ENCODE data around the gene IRF6.

The IRF6 gene

GRCh38 chr1:209831615-209832014 is 25.7 kb upstream of the IRF6 start:
- H3K9me3 Mint-ChIP-seq: no peaks in the 10 kb centered on the region
- H3K27me3 Mint-ChIP-seq: peaks cover 1% of the 10 kb centered on the region
- DNase-seq (no peak), ATAC-seq (no peak)
- H3K4me1 Mint-ChIP-seq: peaks cover 81% of the 10 kb centered on the region
- no peak overlapping the region for H3K27ac Mint-ChIP-seq
- no peak overlapping the region for H3K4me3 Mint-ChIP-seq
- H3K36me3 Mint-ChIP-seq (ENCODE audit: low read depth): peaks cover 70% of the 10 kb centered on the region

GRCh38 chr1:209830722-209831121 is 24.8 kb upstream of the IRF6 start:
- no peak for DNase-seq
- Mint-ChIP-seq H3K9me3 (no peaks in the 10 kb centered on the region), H3K27ac (peak overlapping the region; percentile 59), H3K4me3 (no peak overlapping the region), H3K27me3 (peaks cover 1% of the 10 kb centered on the region), H3K36me3 (ENCODE audit: low read depth) (peaks cover 61% of the 10 kb centered on the region), H3K4me1 (peaks cover 72% of the 10 kb centered on the region)
- ATAC-seq: no peak

- Mint-ChIP-seq H3K4me3 (peak overlapping the region; percentile 94), H3K36me3 (ENCODE audit: low read depth) (peaks cover 51% of the 10 kb centered on the region), H3K27me3 (peaks cover 1% of the 10 kb centered on the region), H3K4me1 (peaks cover 62% of the 10 kb centered on the region), H3K9me3 (no peaks in the 10 kb centered on the region), H3K27ac (peak overlapping the region; percentile 52)
- no peak for ATAC-seq
- DNase-seq: no peak
These were observed 23.8 kb upstream of the IRF6 start for GRCh38 chr1:209829716-209830115.

- Mint-ChIP-seq H3K4me1 (peaks cover 56% of the 10 kb centered on the region), H3K36me3 (ENCODE audit: low read depth) (peaks cover 32% of the 10 kb centered on the region), H3K27me3 (peaks cover 5% of the 10 kb centered on the region), H3K4me3 (peak within 1 kb of the TSS; percentile 94), H3K27ac (peak within 1 kb of the TSS; percentile 97), H3K9me3 (no peaks in the 10 kb centered on the region)
- ATAC-seq: peak; percentile 87
- DNase-seq: peak; percentile 91
These were observed 21.7 kb upstream of the IRF6 start, which contains the start of gene UTP25 for GRCh38 chr1:209827384-209828262. TSS of gene UTP25 (plus strand) at chr1:209827972. CDS start at chr1:209828064, 92 bp downstream.

GRCh38 chr1:209825591-209826434 is 19.9 kb upstream of the IRF6 start:
- Mint-ChIP-seq H3K9me3 (no peaks in the 10 kb centered on the region), H3K27me3 (peaks cover 13% of the 10 kb centered on the region), H3K36me3 (ENCODE audit: low read depth) (peaks cover 17% of the 10 kb centered on the region), H3K27ac (no peak overlapping the region), H3K4me3 (no peak overlapping the region), H3K4me1 (peaks cover 48% of the 10 kb centered on the region)
- no peak for DNase-seq
- no peak for ATAC-seq

GRCh38 chr1:209823143-209824041 is 17.4 kb upstream of the IRF6 start:
- peak; percentile 42 for ATAC-seq
- peaks cover 27% of the 10 kb centered on the region for H3K27me3 Mint-ChIP-seq
- H3K9me3 Mint-ChIP-seq: no peaks in the 10 kb centered on the region
- peaks cover 3% of the 10 kb centered on the region for H3K36me3 Mint-ChIP-seq (ENCODE audit: low read depth)
- no peak for DNase-seq
- H3K27ac Mint-ChIP-seq: no peak overlapping the region
- H3K4me1 Mint-ChIP-seq: peaks cover 27% of the 10 kb centered on the region
- no peak overlapping the region for H3K4me3 Mint-ChIP-seq

- Mint-ChIP-seq H3K27me3 (peaks cover 27% of the 10 kb centered on the region), H3K4me1 (peaks cover 21% of the 10 kb centered on the region), H3K27ac (no peak overlapping the region), H3K36me3 (ENCODE audit: low read depth) (peaks cover 1% of the 10 kb centered on the region), H3K9me3 (no peaks in the 10 kb centered on the region), H3K4me3 (no peak overlapping the region)
- DNase-seq (no peak), ATAC-seq (no peak)
These were observed 16.8 kb upstream of the IRF6 start for GRCh38 chr1:209822706-209823105.

- Mint-ChIP-seq H3K4me1 (peaks cover 25% of the 10 kb centered on the region), H3K9me3 (no peaks in the 10 kb centered on the region), H3K4me3 (no peak overlapping the region), H3K27ac (no peak overlapping the region), H3K27me3 (peaks cover 25% of the 10 kb centered on the region), H3K36me3 (ENCODE audit: low read depth) (no peaks in the 10 kb centered on the region)
- ATAC-seq (no peak), DNase-seq (no peak)
These were observed 15.0 kb upstream of the IRF6 start for GRCh38 chr1:209820986-209821385.

- Mint-ChIP-seq H3K36me3 (ENCODE audit: low read depth) (no peaks in the 10 kb centered on the region), H3K27ac (no peak overlapping the region), H3K4me1 (peaks cover 34% of the 10 kb centered on the region), H3K9me3 (no peaks in the 10 kb centered on the region), H3K4me3 (no peak overlapping the region), H3K27me3 (peaks cover 25% of the 10 kb centered on the region)
- DNase-seq (no peak), ATAC-seq (no peak)
These were observed 13.1 kb upstream of the IRF6 start for GRCh38 chr1:209819058-209819457.

GRCh38 chr1:209817691-209818090 is 11.7 kb upstream of the IRF6 start:
- DNase-seq (no peak), ATAC-seq (no peak)
- Mint-ChIP-seq H3K27me3 (peaks cover 22% of the 10 kb centered on the region), H3K4me1 (peaks cover 23% of the 10 kb centered on the region), H3K27ac (no peak overlapping the region), H3K9me3 (no peaks in the 10 kb centered on the region), H3K4me3 (no peak overlapping the region), H3K36me3 (ENCODE audit: low read depth) (no peaks in the 10 kb centered on the region)

- ATAC-seq (no peak), DNase-seq (no peak)
- Mint-ChIP-seq H3K4me3 (no peak overlapping the region), H3K27me3 (peaks cover 20% of the 10 kb centered on the region), H3K27ac (no peak overlapping the region), H3K9me3 (no peaks in the 10 kb centered on the region), H3K4me1 (peaks cover 22% of the 10 kb centered on the region), H3K36me3 (ENCODE audit: low read depth) (no peaks in the 10 kb centered on the region)
These were observed 11.0 kb upstream of the IRF6 start for GRCh38 chr1:209816923-209817322.

GRCh38 chr1:209815931-209816341 is 10.0 kb upstream of the IRF6 start:
- peaks cover 15% of the 10 kb centered on the region for H3K27me3 Mint-ChIP-seq
- DNase-seq (no peak), ATAC-seq (peak; percentile 58)
- H3K36me3 Mint-ChIP-seq (ENCODE audit: low read depth): no peaks in the 10 kb centered on the region
- peaks cover 22% of the 10 kb centered on the region for H3K4me1 Mint-ChIP-seq
- no peaks in the 10 kb centered on the region for H3K9me3 Mint-ChIP-seq
- peak overlapping the region; percentile 81 for H3K27ac Mint-ChIP-seq
- H3K4me3 Mint-ChIP-seq: peak overlapping the region; percentile 61

GRCh38 chr1:209815490-209815889 is 9.5 kb upstream of the IRF6 start:
- no peak for DNase-seq
- H3K36me3 Mint-ChIP-seq (ENCODE audit: low read depth): no peaks in the 10 kb centered on the region
- peaks cover 22% of the 10 kb centered on the region for H3K4me1 Mint-ChIP-seq
- peak overlapping the region; percentile 61 for H3K4me3 Mint-ChIP-seq
- no peaks in the 10 kb centered on the region for H3K9me3 Mint-ChIP-seq
- H3K27ac Mint-ChIP-seq: peak overlapping the region; percentile 81
- H3K27me3 Mint-ChIP-seq: peaks cover 11% of the 10 kb centered on the region
- ATAC-seq: peak; percentile 11

- Mint-ChIP-seq H3K4me1 (peaks cover 22% of the 10 kb centered on the region), H3K27ac (no peak overlapping the region), H3K27me3 (peaks cover 4% of the 10 kb centered on the region), H3K4me3 (no peak overlapping the region), H3K36me3 (ENCODE audit: low read depth) (no peaks in the 10 kb centered on the region), H3K9me3 (no peaks in the 10 kb centered on the region)
- no peak for ATAC-seq
- DNase-seq: no peak
These were observed 8.0 kb upstream of the IRF6 start for GRCh38 chr1:209813902-209814301.

All from activated naive CD8-positive, alpha-beta T cell treated with anti-CD3 and anti-CD28 coated beads, Interleukin-2, amount 50 U/mL, for 24 hours (primary cell).